Neural cell (in vitro differentiated cells): Measurements from ENCODE around the gene SLC38A3.

ENCODE experiments used
- CTCF ChIP-seq: fragments of 450-650 bp; IDR thresholded peaks from 2 replicates; pipeline ENCODE4 v1.5.1; 2014; ENCODE audit warnings: antibody characterized with exemption, mild to moderate bottlenecking, moderate library complexity; ENCODE audit not compliant: poor library complexity, severe bottlenecking
- EZH2 ChIP-seq: fragments of 200-600, 300-800 bp; shearing (Covaris generic), sonication (generic); IDR thresholded peaks from 2 replicates; pipeline ENCODE4 v1.6.1; 2014; ENCODE audit warnings: antibody characterized with exemption, low read length, borderline replicate concordance, mild to moderate bottlenecking; ENCODE audit not compliant: insufficient read depth, poor library complexity, severe bottlenecking
- TF ChIP-seq, protein P1 (sequence below): IDR thresholded peaks from 2 replicates; pipeline ENCODE4 v1.6.1; 2012; ENCODE audit warnings: borderline replicate concordance

DNA sequence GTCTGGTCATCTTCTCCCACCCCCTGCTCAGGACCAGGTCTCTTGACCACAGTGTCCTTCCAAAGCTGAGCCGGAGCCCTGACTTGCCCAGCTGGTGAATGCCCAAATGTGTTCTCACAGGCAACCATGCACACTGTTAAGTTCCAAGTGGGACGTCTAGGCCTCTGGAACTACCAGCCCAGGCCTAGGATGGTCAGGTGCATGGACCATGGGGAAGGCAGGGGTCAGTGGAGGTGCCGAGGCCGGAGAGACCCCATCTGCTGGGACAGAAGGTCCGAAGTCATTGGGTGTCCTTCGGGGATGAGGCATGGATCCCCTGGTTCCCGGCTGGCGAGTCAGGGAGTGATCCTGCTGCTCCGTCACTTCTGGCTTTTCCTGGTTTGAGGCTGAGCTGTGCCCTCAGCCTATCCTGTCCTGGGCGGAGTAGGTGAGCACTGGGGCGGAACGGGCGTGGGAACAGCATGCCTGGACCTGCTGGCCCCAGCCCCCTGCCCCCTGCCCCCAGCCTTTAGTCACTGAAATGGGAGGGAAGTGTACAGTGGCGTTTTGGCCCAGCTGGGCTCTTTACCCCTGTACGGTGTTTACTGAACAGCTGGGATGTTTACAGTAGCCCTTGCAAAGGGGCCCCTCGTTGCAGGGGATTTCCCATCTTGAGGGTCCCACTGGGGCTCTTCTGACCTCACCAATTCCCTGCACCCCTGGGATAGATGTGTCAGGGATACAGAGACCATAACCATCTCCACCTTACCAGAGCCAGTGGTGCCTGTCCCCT lies 37.8 kb upstream of the SLC38A3 start:
- no peak for TF ChIP-seq CTCF
- TF ChIP-seq, protein P1, sequence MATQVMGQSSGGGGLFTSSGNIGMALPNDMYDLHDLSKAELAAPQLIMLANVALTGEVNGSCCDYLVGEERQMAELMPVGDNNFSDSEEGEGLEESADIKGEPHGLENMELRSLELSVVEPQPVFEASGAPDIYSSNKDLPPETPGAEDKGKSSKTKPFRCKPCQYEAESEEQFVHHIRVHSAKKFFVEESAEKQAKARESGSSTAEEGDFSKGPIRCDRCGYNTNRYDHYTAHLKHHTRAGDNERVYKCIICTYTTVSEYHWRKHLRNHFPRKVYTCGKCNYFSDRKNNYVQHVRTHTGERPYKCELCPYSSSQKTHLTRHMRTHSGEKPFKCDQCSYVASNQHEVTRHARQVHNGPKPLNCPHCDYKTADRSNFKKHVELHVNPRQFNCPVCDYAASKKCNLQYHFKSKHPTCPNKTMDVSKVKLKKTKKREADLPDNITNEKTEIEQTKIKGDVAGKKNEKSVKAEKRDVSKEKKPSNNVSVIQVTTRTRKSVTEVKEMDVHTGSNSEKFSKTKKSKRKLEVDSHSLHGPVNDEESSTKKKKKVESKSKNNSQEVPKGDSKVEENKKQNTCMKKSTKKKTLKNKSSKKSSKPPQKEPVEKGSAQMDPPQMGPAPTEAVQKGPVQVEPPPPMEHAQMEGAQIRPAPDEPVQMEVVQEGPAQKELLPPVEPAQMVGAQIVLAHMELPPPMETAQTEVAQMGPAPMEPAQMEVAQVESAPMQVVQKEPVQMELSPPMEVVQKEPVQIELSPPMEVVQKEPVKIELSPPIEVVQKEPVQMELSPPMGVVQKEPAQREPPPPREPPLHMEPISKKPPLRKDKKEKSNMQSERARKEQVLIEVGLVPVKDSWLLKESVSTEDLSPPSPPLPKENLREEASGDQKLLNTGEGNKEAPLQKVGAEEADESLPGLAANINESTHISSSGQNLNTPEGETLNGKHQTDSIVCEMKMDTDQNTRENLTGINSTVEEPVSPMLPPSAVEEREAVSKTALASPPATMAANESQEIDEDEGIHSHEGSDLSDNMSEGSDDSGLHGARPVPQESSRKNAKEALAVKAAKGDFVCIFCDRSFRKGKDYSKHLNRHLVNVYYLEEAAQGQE, result no peak
- no peak for TF ChIP-seq EZH2
